Heart left ventricle (tissue), 13 donors: ENCODE results near the gene EIF4G3.
"Not testable (repeated sequence)": the region's sequence is repeated elsewhere in the genome, so short reads cannot be mapped to it uniquely, and the experiment has no call there.

Experiments used
- POLR2A ChIP-seq, 2 donors: fragments of 450-650 bp; IDR thresholded peaks; one replicate each; pipeline ENCODE4 v1.6.1; 2017; ENCODE audit warnings: antibody characterized with exemption in 2 of 2, mild to moderate bottlenecking in 2 of 2, moderate library complexity in 2 of 2
- TF ChIP-seq, protein P1 (sequence below), 12 donors: fragments of 200-600 bp; sonication (generic) in 4 of 12; IDR thresholded peaks; one replicate each; pipeline versions ENCODE4 v1.5.0 to v1.8.0; 2018 to 2022; ENCODE audit warnings: antibody characterized with exemption in 12 of 12, mild to moderate bottlenecking in 5 of 12
- donor health status: ischemic (EF 13 %, LVEDD 7.1; RV severe dilation, severe dysfunction).
- donor health status: DM: no; HTN: yes; CAD: no.
- donor health status: DM: no; HTN: no; CAD: no.
- donor health status: ischemic (EF 25% LVEDD 6.9; RV normal size, moderate dysfunction).
- donor health status: ischemic (EF 25% LVEDD 5.7; RV mildly dilated, moderate dysfunction).
- donor health status: ischemic (EF 35%, LVEDD 5.7; RV mildly dilated, moderate dysfunction).
- donor health status: nonischemic (EF 11% LVEDD 7.7; RV severe dilation, severe dysfunction).
- donor health status: DM: yes; HTN: yes; CAD: no.
- donor health status: PGD.
- donor health status: ischemic (EF 29% LVEDD 5.4; RV normal size, mild dysfunction).
- donor health status: nonischemic (EF 23%, LVEDD 6.1; RV moderate dilation, normal function).

DNA sequence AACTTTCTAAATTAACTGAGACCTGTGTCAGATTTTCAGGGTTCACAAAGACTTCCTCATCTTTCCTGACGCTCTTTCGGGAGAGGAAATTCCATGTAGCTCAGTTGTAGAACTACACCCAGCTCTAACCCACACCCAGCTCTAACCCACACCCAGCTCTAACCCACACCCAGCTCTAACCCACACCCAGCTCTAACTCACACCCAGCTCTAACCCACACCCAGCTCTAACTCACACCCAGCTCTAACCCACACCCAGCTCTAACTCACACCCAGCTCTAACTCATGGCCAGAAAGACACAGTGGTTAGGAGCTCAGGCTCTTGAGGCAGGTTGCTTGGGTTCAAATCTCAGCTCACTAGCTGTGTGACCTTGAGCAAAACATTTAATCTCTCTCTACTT, 14.1 kb upstream of the EIF4G3 start:
- TF ChIP-seq, protein P1, sequence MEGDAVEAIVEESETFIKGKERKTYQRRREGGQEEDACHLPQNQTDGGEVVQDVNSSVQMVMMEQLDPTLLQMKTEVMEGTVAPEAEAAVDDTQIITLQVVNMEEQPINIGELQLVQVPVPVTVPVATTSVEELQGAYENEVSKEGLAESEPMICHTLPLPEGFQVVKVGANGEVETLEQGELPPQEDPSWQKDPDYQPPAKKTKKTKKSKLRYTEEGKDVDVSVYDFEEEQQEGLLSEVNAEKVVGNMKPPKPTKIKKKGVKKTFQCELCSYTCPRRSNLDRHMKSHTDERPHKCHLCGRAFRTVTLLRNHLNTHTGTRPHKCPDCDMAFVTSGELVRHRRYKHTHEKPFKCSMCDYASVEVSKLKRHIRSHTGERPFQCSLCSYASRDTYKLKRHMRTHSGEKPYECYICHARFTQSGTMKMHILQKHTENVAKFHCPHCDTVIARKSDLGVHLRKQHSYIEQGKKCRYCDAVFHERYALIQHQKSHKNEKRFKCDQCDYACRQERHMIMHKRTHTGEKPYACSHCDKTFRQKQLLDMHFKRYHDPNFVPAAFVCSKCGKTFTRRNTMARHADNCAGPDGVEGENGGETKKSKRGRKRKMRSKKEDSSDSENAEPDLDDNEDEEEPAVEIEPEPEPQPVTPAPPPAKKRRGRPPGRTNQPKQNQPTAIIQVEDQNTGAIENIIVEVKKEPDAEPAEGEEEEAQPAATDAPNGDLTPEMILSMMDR (IDR thresholded peaks at IDR 0.05), result not testable (repeated sequence)
- TF ChIP-seq POLR2A (IDR thresholded peaks at IDR 0.05), result not testable (repeated sequence)
